ENCODE measurements around the gene TUBG2. TPM values are rescaled to one million over a fixed set of nuclear protein-coding genes. Genes with fewer than 3 reads are reported as not detected.

The TUBG2 gene
- total and polyA plus RNA-seq, 4 donors, result 6.9 to 22.0 (median 11.7) TPM

DNA sequence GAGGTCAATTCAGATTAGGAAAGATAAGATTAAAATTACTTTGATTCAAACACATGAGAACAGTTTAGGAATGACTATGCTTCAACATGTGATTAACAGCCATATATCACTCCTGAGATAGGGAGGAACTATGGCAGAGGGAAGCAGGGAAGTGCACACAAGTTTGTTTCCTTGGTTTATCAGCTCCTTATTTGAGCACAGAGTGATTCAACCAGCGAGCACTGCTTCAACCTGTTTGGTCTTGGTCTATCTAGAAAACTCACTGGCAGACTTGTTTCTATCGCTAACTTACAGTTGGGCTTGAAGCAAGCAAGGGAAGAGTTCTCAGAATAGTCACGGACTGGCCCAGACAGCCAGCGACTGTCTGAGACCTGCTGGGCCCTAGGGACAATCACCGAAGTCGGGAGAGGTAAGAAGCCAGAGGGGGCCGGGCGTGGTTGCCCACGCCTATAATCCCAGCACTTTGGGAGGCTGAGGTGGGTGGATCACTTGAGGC is 26.1 kb upstream of the TUBG2 start:
- Histone ChIP-seq H3K9ac (ENCODE audit: insufficient read depth in 1 of 2, low read length in 2 of 2) (no peak overlapping the region), H3K4me3 (no peak overlapping the region), H3K4me1 (ENCODE audit: control insufficient read depth in 5 of 5, insufficient read depth in 5 of 5, low read length in 5 of 5) (no peaks in the 10 kb centered on the region), H3K27me3 (ENCODE audit: control insufficient read depth in 3 of 3, insufficient read depth in 3 of 3, low read length in 2 of 3) (no peaks in the 10 kb centered on the region), H3K36me3 (ENCODE audit: control insufficient read depth in 4 of 4, insufficient read depth in 4 of 4, low read length in 4 of 4) (no peaks in the 10 kb centered on the region), H3K27ac (ENCODE audit: low read depth in 1 of 2, low read length in 1 of 2) (no peak overlapping the region), H3K9me3 (ENCODE audit: control insufficient read depth in 4 of 4, insufficient read depth in 3 of 4, low read length in 3 of 4) (no peaks in the 10 kb centered on the region)
- 80 to 92% methylated on average over 9 of the region's 9 CpGs for WGBS, 2 donors
- no peak for DNase-seq
- no peak for ATAC-seq (ENCODE audit: insufficient read depth, low FRiP score)
- TF ChIP-seq, protein P1, sequence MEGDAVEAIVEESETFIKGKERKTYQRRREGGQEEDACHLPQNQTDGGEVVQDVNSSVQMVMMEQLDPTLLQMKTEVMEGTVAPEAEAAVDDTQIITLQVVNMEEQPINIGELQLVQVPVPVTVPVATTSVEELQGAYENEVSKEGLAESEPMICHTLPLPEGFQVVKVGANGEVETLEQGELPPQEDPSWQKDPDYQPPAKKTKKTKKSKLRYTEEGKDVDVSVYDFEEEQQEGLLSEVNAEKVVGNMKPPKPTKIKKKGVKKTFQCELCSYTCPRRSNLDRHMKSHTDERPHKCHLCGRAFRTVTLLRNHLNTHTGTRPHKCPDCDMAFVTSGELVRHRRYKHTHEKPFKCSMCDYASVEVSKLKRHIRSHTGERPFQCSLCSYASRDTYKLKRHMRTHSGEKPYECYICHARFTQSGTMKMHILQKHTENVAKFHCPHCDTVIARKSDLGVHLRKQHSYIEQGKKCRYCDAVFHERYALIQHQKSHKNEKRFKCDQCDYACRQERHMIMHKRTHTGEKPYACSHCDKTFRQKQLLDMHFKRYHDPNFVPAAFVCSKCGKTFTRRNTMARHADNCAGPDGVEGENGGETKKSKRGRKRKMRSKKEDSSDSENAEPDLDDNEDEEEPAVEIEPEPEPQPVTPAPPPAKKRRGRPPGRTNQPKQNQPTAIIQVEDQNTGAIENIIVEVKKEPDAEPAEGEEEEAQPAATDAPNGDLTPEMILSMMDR (IDR thresholded peaks at IDR 0.05; ENCODE audit: control extremely low read depth, extremely low read depth), result no peak

DNA sequence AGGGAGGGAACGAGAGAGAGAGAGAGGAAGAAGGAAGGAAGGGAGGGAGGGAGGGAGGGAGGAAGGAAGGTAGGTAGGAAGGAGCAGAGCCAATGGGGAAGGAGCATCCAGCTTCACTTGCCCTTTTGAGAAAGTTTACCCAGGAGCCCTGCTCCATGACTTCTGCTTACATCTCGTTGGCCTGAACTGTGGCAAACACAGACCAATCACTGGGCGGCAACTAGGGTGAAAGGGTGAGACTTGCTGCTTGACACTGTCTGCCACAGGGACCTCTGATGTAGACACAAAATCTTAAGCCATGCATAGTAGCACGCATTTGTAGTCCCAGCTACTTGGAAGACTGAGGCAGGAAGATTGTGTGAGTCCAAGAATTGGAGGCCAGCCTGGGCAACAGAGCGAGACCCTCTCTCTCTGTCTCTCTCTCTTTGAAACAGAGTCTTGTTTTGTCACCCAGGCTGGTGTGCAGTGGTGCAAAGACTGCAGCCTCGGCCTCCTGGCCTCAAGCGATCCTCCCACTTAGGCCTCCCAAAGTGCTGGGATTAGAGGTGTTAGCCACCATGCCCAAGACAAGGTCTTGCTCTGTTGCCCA is 19.5 kb upstream of the TUBG2 start:
- Histone ChIP-seq H3K27me3 (ENCODE audit: control insufficient read depth in 3 of 3, insufficient read depth in 3 of 3, low read length in 2 of 3) (no peaks in the 10 kb centered on the region), H3K27ac (ENCODE audit: low read depth in 1 of 2, low read length in 1 of 2) (no peak overlapping the region), H3K36me3 (ENCODE audit: control insufficient read depth in 4 of 4, insufficient read depth in 4 of 4, low read length in 4 of 4) (no peaks in the 10 kb centered on the region), H3K4me1 (ENCODE audit: control insufficient read depth in 5 of 5, insufficient read depth in 5 of 5, low read length in 5 of 5) (peaks cover 0 to 1% (median 0%) of the 10 kb centered on the region in 5 donors), H3K9ac (ENCODE audit: insufficient read depth in 1 of 2, low read length in 2 of 2) (no peak overlapping the region), H3K9me3 (ENCODE audit: control insufficient read depth in 4 of 4, insufficient read depth in 3 of 4, low read length in 3 of 4) (no peaks in the 10 kb centered on the region), H3K4me3 (no peak overlapping the region)
- no peak for DNase-seq
- 80 to 81% methylated on average over 6 of the region's 7 CpGs for WGBS, 2 donors
- TF ChIP-seq, protein P1 (IDR thresholded peaks at IDR 0.05; ENCODE audit: control extremely low read depth, extremely low read depth), result no peak
- no peak for ATAC-seq (ENCODE audit: insufficient read depth, low FRiP score)

- TF ChIP-seq, protein P1 (IDR thresholded peaks at IDR 0.05; ENCODE audit: control extremely low read depth, extremely low read depth), result no peak
Observed at GRCh38 chr17:42640121-42640520, 19.0 kb upstream of the TUBG2 start.

GRCh38 chr17:42642336-42642735 is 16.7 kb upstream of the TUBG2 start:
- no peak overlapping the region for H3K9ac ChIP-seq (ENCODE audit: insufficient read depth in 1 of 2, low read length in 2 of 2)
- no peaks in the 10 kb centered on the region for H3K9me3 ChIP-seq (ENCODE audit: control insufficient read depth in 4 of 4, insufficient read depth in 3 of 4, low read length in 3 of 4)
- H3K36me3 ChIP-seq (ENCODE audit: control insufficient read depth in 4 of 4, insufficient read depth in 4 of 4, low read length in 4 of 4), result no peaks in the 10 kb centered on the region
- ATAC-seq (ENCODE audit: insufficient read depth, low FRiP score) (no peak), DNase-seq (no peak)
- H3K4me1 ChIP-seq (ENCODE audit: control insufficient read depth in 5 of 5, insufficient read depth in 5 of 5, low read length in 5 of 5), result peaks cover 0 to 1% (median 0%) of the 10 kb centered on the region in 5 donors
- no peak overlapping the region for H3K27ac ChIP-seq (ENCODE audit: low read depth in 1 of 2, low read length in 1 of 2)
- no peaks in the 10 kb centered on the region for H3K27me3 ChIP-seq (ENCODE audit: control insufficient read depth in 3 of 3, insufficient read depth in 3 of 3, low read length in 2 of 3)
- no peak overlapping the region for H3K4me3 ChIP-seq
- TF ChIP-seq, protein P1 (IDR thresholded peaks at IDR 0.05; ENCODE audit: control extremely low read depth, extremely low read depth), result no peak
- 27 to 37% methylated on average over 2 of the region's 2 CpGs for WGBS, 2 donors

More at GRCh38 chr17:42640121-42640520, 19.0 kb upstream of the TUBG2 start:
- Histone ChIP-seq H3K4me3 (no peak overlapping the region), H3K27me3 (ENCODE audit: control insufficient read depth in 3 of 3, insufficient read depth in 3 of 3, low read length in 2 of 3) (no peaks in the 10 kb centered on the region), H3K27ac (ENCODE audit: low read depth in 1 of 2, low read length in 1 of 2) (no peak overlapping the region), H3K9ac (ENCODE audit: insufficient read depth in 1 of 2, low read length in 2 of 2) (no peak overlapping the region), H3K36me3 (ENCODE audit: control insufficient read depth in 4 of 4, insufficient read depth in 4 of 4, low read length in 4 of 4) (no peaks in the 10 kb centered on the region), H3K4me1 (ENCODE audit: control insufficient read depth in 5 of 5, insufficient read depth in 5 of 5, low read length in 5 of 5) (peaks cover 0 to 1% (median 0%) of the 10 kb centered on the region in 5 donors), H3K9me3 (ENCODE audit: control insufficient read depth in 4 of 4, insufficient read depth in 3 of 4, low read length in 3 of 4) (no peaks in the 10 kb centered on the region)
- WGBS, 2 donors, result 89 to 96% methylated on average over 4 of the region's 4 CpGs
- DNase-seq, result no peak
- ATAC-seq (ENCODE audit: insufficient read depth, low FRiP score), result no peak
